HepG2 (cell line): ENCODE results near the gene CLDN7. TPM values are rescaled to one million over a fixed set of nuclear protein-coding genes. Genes with fewer than 3 reads are reported as not detected.

Source experiments
- AGO1 ChIP-seq: fragments of 200-400 bp; formaldehyde crosslinking; IDR thresholded peaks from 2 replicates; pipeline ENCODE4 v1.6.1; 2017; ENCODE audit warnings: mild to moderate bottlenecking, low read depth, low read length, moderate library complexity; ENCODE audit not compliant: poor library complexity, severe bottlenecking
- HOXA9 ChIP-seq: sonication (generic); formaldehyde crosslinking; IDR thresholded peaks from 2 replicates; pipeline ENCODE4 v1.8.1; 2022; ENCODE audit warnings: missing genetic modification reagents, mild to moderate bottlenecking, moderate library complexity, borderline replicate concordance
- IRF2 ChIP-seq: IDR thresholded peaks from 2 replicates; pipeline ENCODE4 v1.6.1; 2018; ENCODE audit warnings: missing genetic modification reagents, missing compliant biosample characterization
- KLF12 ChIP-seq: sonication (generic); formaldehyde crosslinking; IDR thresholded peaks from 2 replicates; pipeline ENCODE4 v1.4.0; 2020; ENCODE audit warnings: missing genetic modification reagents, borderline replicate concordance
- LCORL ChIP-seq, 2 experiments: fragments of 450-650 bp in 1 of 2; sonication (generic) in 1 of 2; formaldehyde crosslinking in 1 of 2; IDR thresholded peaks; 2 replicates each; pipeline versions ENCODE4 v1.5.0 to v1.6.1; 2017 to 2020; ENCODE audit warnings: antibody characterized with exemption in 1 of 2, missing genetic modification reagents in 1 of 2
- MEF2D ChIP-seq: sonication (generic); formaldehyde crosslinking; IDR thresholded peaks from 2 replicates; pipeline ENCODE4 v1.5.1; 2020; ENCODE audit warnings: mild to moderate bottlenecking, missing genetic modification reagents
- RBAK ChIP-seq: sonication (generic); formaldehyde crosslinking; IDR thresholded peaks from 2 replicates; pipeline ENCODE4 v1.5.1; 2020; ENCODE audit warnings: mild to moderate bottlenecking, missing genetic modification reagents
- SMC3 ChIP-seq: IDR thresholded peaks from 2 replicates; pipeline ENCODE4 v1.6.1; 2011; ENCODE audit warnings: low read length, improper control_type of control experiment
- SMYD3 ChIP-seq: sonication (generic); formaldehyde crosslinking; IDR thresholded peaks from 2 replicates; pipeline ENCODE4 v1.8.1; 2023; ENCODE audit warnings: mild to moderate bottlenecking, missing genetic modification reagents
- ZMYM2 ChIP-seq: sonication (generic); formaldehyde crosslinking; IDR thresholded peaks from 2 replicates; pipeline ENCODE4 v1.8.0; 2022; ENCODE audit warnings: mild to moderate bottlenecking, missing genetic modification reagents
- ZNF282 ChIP-seq: fragments of 450-650 bp; IDR thresholded peaks from 2 replicates; pipeline ENCODE4 v1.6.1; 2018; ENCODE audit not compliant: partially characterized antibody
- ZNF687 ChIP-seq: sonication (generic); formaldehyde crosslinking; IDR thresholded peaks from 2 replicates; pipeline ENCODE4 v1.5.1; 2020; ENCODE audit warnings: mild to moderate bottlenecking, missing genetic modification reagents, moderate library complexity
- ZNF878 ChIP-seq: sonication (generic); formaldehyde crosslinking; IDR thresholded peaks from 2 replicates; pipeline ENCODE4 v1.8.1; 2023; ENCODE audit warnings: mild to moderate bottlenecking, missing genetic modification reagents, moderate library complexity
- polyA plus RNA-seq, 8 experiments: library from polyadenylated mRNA; depleted of rRNA in 3 of 8; stranded (reverse) in 7 of 8; unstranded in 1 of 8; fragments of >200 nt; fragmentation: Illumina TruSeq in 4 of 8; extraction: Trizol in 4 of 8; gene quantifications; 2 replicates each; pipeline versions ENCODE4 v1.2.1 to v1.2.3, GENCODE V29; 2011 to 2016; ENCODE audit warnings: low read depth in 4 of 8, missing spikeins in 1 of 8, mixed read lengths in 1 of 8; ENCODE audit not compliant: insufficient read depth in 1 of 8
- total RNA-seq, 5 experiments: library from RNA; depleted of rRNA; stranded (reverse); fragments of >200 nt; fragmentation: Illumina TruSeq; extraction: Trizol; gene quantifications; 2 replicates each; pipeline ENCODE4 v1.2.3, GENCODE V29; 2016; ENCODE audit warnings: low read depth in 1 of 5
- TF ChIP-seq, protein P1 (sequence below): sonication (generic); formaldehyde crosslinking; IDR thresholded peaks from 2 replicates; pipeline ENCODE4 v1.8.0; 2022; ENCODE audit warnings: missing genetic modification reagents, mild to moderate bottlenecking, inconsistent platforms, borderline replicate concordance
- TF ChIP-seq, protein P2 (sequence below): sonication (generic); formaldehyde crosslinking; IDR thresholded peaks from 2 replicates; pipeline ENCODE4 v1.5.1; 2020; ENCODE audit warnings: mild to moderate bottlenecking, missing genetic modification reagents
- TF ChIP-seq, protein P3 (sequence below): sonication (generic); formaldehyde crosslinking; IDR thresholded peaks from 2 replicates; pipeline ENCODE4 v1.4.0; 2020; ENCODE audit warnings: mild to moderate bottlenecking, low read depth, missing genetic modification reagents

Gene CLDN7
- total and polyA plus RNA-seq, 2 of the 13 experiments (the other 11 are each of a cell fraction or from before 2014, with no cell fraction given) = not detected

- TF ChIP-seq, protein P1, sequence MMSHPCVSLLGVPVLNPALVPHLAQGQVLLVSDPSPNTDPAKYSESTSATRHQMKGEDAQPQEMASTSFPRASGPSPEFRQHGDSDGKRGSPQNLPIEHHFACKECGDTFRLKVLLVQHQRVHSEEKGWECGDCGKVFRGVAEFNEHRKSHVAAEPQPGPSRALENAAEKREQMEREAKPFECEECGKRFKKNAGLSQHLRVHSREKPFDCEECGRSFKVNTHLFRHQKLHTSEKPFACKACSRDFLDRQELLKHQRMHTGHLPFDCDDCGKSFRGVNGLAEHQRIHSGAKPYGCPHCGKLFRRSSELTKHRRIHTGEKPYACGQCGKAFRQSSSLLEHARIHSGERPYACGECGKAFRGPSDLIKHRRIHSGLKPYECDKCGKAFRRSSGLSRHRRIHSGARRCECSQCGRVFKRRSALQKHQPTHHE (CRISPR knock-in tag) = 0 out of 2 replicates have a peak, but pooled peaks have one; percentile 80
- TF ChIP-seq ZNF687 (CRISPR knock-in tag) (peak; percentile 94), ZNF878 (CRISPR knock-in tag) (no peak), SMYD3 (CRISPR knock-in tag) (no peak), KLF12 (CRISPR knock-in tag) (no peak), LCORL (IDR thresholded peaks at IDR 0.05) (no peak), LCORL (CRISPR knock-in tag; IDR thresholded peaks at IDR 0.05) (peak; percentile 79), ZNF282 (no peak), SMC3 (peak; percentile 10; the same call in 1 of the 2 replicates), RBAK (CRISPR knock-in tag) (no peak), MEF2D (peak; percentile 85), IRF2 (CRISPR knock-in tag) (peak; percentile 88), HOXA9 (CRISPR knock-in tag) (no peak), AGO1 (peak; percentile 42), ZMYM2 (CRISPR knock-in tag) (no peak; the same call in 1 of the 2 replicates)
- TF ChIP-seq, protein P2, sequence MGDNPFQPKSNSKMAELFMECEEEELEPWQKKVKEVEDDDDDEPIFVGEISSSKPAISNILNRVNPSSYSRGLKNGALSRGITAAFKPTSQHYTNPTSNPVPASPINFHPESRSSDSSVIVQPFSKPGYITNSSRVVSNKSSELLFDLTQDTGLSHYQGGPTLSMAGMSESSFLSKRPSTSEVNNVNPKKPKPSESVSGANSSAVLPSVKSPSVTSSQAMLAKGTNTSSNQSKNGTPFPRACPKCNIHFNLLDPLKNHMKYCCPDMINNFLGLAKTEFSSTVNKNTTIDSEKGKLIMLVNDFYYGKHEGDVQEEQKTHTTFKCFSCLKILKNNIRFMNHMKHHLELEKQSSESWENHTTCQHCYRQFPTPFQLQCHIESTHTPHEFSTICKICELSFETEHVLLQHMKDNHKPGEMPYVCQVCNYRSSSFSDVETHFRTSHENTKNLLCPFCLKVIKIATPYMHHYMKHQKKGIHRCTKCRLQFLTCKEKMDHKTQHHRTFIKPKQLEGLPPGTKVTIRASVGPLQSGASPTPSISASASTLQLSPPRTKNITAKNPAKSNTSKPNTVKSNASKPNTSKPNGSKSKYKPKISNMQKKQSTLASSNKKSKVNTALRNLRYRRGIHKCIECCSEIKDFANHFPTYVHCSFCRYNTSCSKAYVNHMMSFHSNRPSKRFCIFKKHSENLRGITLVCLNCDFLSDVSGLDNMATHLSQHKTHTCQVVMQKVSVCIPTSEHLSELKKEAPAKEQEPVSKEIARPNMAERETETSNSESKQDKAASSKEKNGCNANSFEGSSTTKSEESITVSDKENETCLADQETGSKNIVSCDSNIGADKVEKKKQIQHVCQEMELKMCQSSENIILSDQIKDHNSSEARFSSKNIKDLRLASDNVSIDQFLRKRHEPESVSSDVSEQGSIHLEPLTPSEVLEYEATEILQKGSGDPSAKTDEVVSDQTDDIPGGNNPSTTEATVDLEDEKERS = no peak; the same call in none of the 2 replicates
- TF ChIP-seq, protein P3, sequence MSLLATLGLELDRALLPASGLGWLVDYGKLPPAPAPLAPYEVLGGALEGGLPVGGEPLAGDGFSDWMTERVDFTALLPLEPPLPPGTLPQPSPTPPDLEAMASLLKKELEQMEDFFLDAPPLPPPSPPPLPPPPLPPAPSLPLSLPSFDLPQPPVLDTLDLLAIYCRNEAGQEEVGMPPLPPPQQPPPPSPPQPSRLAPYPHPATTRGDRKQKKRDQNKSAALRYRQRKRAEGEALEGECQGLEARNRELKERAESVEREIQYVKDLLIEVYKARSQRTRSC (CRISPR knock-in tag) = peak; percentile 31; the same call in 1 of the 2 replicates
These were observed 9.9 kb downstream of the CLDN7 start, which contains the start of gene ELP5 (continued) for GRCh38 chr17:7252176-7253043.
